ENCODE results near the gene OR2AT4.
A peak's percentile ranks its signal among the peaks of the same experiment; 100 is the strongest.

Gene OR2AT4

DNA sequence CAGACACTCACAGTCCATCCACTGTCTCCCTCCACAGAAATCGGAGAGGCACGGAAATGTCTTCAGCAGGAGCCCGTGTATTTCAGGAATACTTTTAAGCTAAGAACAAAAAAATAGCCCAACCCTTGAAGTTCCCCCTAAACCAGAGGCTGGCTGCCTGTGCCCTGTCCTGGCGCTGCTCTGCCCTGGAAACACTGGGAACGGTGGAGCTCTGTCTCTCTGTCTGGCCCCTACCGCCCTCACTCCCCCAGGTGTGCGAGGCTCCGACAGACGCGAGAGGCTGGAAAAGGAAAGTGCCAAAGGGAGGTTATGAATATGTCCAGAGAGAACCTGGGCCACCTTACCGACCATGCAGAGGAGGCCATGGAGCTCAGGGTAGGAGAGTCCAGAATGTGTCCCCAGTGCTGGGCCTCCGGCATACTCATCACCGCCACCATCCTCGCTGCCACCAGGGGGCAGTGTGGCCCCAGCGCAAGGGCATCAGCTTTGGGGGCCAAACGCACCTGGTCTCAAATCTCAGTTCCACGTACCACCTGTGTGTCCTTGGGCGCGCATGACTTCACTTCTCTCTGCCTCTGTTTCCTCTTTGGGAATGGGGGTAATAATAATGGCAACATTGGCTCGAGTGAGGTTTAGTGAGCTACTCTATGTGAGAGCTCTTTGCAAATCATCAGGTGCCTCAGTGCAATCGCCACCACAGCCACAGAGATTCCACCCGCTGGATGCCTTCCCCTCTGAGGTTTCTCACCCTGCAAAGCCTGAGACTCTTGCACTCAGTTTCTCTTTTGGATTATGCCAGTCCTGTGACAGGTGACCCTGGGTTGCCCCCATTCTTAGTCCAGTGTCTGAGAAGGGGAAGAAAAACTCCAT, 43.8 kb upstream of the OR2AT4 start:
- TF ChIP-seq, protein P1, sequence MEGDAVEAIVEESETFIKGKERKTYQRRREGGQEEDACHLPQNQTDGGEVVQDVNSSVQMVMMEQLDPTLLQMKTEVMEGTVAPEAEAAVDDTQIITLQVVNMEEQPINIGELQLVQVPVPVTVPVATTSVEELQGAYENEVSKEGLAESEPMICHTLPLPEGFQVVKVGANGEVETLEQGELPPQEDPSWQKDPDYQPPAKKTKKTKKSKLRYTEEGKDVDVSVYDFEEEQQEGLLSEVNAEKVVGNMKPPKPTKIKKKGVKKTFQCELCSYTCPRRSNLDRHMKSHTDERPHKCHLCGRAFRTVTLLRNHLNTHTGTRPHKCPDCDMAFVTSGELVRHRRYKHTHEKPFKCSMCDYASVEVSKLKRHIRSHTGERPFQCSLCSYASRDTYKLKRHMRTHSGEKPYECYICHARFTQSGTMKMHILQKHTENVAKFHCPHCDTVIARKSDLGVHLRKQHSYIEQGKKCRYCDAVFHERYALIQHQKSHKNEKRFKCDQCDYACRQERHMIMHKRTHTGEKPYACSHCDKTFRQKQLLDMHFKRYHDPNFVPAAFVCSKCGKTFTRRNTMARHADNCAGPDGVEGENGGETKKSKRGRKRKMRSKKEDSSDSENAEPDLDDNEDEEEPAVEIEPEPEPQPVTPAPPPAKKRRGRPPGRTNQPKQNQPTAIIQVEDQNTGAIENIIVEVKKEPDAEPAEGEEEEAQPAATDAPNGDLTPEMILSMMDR (conservative IDR thresholded peaks at IDR 0.05), result peak; percentile 98
- TF ChIP-seq ZFX (IDR thresholded peaks at IDR 0.05), result no peak
- H3K27ac ChIP-seq, result no peak overlapping the region

DNA sequence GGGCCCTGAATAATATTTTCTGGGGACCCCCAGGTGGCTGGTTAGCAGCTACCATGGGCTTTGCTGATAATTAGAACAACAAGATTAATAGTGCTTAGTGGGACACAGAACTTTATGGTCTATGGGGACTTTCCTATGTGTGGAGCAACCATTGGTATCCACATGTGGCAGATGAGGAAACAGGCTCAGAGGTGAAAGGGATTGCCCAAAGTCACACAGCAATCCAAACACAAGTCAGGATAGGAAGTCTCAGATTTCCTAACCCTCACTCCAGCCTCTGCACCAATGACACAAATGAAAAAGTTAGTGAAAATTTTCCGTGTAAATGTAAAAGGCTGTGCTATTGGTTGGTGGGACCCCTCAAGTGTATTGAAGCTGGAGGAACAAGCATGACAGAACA, 39.0 kb upstream of the OR2AT4 start:
- no peak for TF ChIP-seq ZFX (IDR thresholded peaks at IDR 0.05)
- TF ChIP-seq, protein P1 (conservative IDR thresholded peaks at IDR 0.05), result no peak
- no peak overlapping the region for H3K27ac ChIP-seq

DNA sequence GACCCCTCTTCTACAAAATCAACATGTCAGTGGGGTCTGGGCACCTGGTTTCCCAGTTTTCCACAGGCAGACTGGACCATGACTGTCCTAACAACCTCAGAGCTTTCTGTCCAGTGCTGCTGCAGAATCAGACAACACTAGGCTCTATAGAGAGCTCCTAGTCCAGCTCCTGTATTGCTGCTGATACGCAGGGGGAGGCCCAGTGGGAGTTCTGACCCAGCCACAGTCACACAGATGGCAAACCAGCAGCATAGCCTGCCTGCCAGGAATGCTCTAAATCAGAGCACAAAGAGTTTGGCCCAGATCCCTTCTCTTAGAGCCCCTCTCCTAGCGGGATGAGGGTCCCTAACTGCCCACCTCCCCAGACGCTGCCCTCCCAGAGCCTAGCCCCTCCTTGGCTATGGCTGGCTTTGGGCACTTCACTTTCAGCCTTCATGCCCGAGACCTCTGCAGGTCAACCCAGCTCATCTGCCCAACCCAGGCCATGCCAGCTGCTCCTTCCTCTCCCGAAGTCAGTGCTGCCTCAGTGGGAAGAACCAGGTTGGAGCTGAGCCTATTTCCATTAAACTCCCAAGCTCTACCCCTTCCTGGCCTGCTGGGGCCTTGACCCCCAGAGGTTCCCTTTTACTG, 38.5 kb upstream of the OR2AT4 start:
- H3K27ac ChIP-seq, result no peak overlapping the region
- TF ChIP-seq, protein P1 (conservative IDR thresholded peaks at IDR 0.05), result no peak
- no peak for TF ChIP-seq ZFX (IDR thresholded peaks at IDR 0.05)

DNA sequence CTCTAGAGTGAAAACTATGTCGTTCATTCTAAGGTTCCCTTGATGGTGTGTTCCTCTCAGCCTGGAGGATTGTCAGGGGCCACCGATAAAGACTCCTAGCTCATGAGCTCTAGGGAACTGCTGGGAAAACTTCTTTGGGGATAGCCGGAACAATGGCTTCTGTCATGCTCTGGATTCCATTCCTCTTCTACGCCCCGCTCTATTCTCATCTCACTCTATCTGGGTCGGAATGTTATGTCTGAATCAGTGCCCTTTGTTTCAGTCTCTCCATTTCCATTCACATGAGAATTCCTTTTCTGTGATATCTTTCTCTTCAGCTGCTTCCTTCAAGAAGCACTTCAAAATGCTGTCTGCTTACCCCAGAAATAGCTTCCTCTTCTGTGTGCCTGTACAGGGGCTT, 37.3 kb upstream of the OR2AT4 start:
- no peak overlapping the region for H3K27ac ChIP-seq
- TF ChIP-seq, protein P1 (conservative IDR thresholded peaks at IDR 0.05), result no peak
- no peak for TF ChIP-seq ZFX (IDR thresholded peaks at IDR 0.05)

DNA sequence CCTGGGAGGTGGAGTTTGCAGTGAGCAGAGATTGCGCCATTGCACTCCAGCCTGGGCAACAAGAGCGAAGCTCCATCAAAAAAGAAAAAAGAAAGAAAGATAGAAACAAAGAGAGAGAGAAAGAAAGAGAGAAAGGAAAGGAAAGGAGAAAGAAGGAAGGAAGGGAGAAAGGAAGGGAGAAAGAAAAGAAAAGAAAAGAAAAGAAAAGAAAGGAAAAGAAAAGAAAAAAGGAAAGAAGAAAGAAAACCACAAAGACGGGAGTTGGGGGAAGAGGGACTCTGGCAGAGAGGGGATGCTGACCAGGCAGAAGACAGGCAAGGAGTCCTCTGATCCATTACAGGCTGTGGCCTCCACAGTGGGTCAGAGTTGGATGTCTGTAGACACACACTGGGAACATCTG, 35.4 kb upstream of the OR2AT4 start:
- TF ChIP-seq, protein P1 (conservative IDR thresholded peaks at IDR 0.05), result no peak
- no peak for TF ChIP-seq ZFX (IDR thresholded peaks at IDR 0.05)
- H3K27ac ChIP-seq, result no peak overlapping the region

DNA sequence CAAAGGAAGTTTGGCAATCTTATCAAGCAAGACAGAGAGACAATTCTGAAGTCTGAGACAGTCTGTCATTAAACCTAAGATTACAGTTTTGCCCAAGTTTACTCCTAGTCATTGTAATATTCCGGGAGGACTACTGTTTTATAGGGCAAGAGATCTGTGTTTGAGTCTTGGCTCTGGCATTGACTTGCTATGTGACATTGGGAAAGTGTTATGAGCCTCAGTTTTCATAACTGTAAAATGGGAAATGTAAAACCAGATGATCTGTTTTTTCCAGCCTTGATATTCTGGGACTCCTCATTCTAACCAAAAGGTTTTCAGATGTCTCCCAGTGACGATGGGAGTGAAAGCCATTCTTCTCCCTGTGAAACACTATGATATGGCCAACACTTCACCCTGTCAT, 29.9 kb upstream of the OR2AT4 start:
- H3K27ac ChIP-seq, result no peak overlapping the region
- TF ChIP-seq, protein P1 (conservative IDR thresholded peaks at IDR 0.05), result no peak
- no peak for TF ChIP-seq ZFX (IDR thresholded peaks at IDR 0.05)

DNA sequence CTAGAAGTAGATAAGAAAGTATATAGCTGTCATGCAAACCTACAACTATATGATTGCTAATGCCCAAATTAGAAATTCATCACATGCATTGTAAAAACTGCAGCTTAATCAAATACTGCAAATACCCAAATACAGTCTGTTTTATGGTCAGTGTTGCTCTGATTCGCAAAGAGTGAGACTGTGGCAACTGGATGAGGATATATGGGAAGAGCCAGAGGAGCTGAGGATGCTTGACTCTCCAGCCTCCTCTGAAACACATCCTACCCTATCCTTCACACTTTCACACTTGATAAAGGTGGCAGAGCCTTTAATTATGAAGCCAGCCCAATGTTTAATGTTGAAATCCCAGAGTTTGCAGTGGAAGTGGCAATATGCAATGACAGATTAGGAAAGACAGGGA, 21.9 kb upstream of the OR2AT4 start:
- TF ChIP-seq, protein P1 (conservative IDR thresholded peaks at IDR 0.05), result no peak
- TF ChIP-seq ZFX (IDR thresholded peaks at IDR 0.05), result no peak
- H3K27ac ChIP-seq, result no peak overlapping the region

All from C4-2B (cell line).